ENCODE measurements around the gene OR8K5.
"Not testable (repeated sequence)": the region's sequence is repeated elsewhere in the genome, so short reads cannot be mapped to it uniquely, and the experiment has no call there.

Gene OR8K5
- 0 reads per million in 4 experiments for total RNA-seq

- no peak for DNase-seq
Measured at GRCh38 chr11:56160217-56160616, at the start of gene OR8K5. TSS of gene OR8K5 (minus strand) at chr11:56160317. CDS start at chr11:56160317, 0 bp downstream.

- DNase-seq, result no peak
Measured at GRCh38 chr11:56207790-56208189, 47.7 kb upstream of the OR8K5 start.

GRCh38 chr11:56197367-56197766 is 37.2 kb upstream of the OR8K5 start:
- no peak for DNase-seq

- no peak for DNase-seq
Measured at GRCh38 chr11:56196705-56197104, 36.6 kb upstream of the OR8K5 start.

- no peak for DNase-seq
Measured at GRCh38 chr11:56188602-56189001, 28.5 kb upstream of the OR8K5 start.

GRCh38 chr11:56183459-56183858 is 23.3 kb upstream of the OR8K5 start:
- DNase-seq, result no peak

- DNase-seq, result no peak
Measured at GRCh38 chr11:56176318-56176717, 16.2 kb upstream of the OR8K5 start, which contains the start of gene OR5J2. TSS of gene OR5J2 (plus strand) at chr11:56176618. CDS start at chr11:56176618, 0 bp downstream.

- DNase-seq, result no peak
Measured at GRCh38 chr11:56172256-56172830, 12.2 kb upstream of the OR8K5 start.

- no peak for DNase-seq
Measured at GRCh38 chr11:56163804-56164203, 3.7 kb upstream of the OR8K5 start.

- DNase-seq, result no peak
Measured at GRCh38 chr11:56152333-56152732, 7.8 kb downstream of the OR8K5 start.

GRCh38 chr11:56151376-56151775 is 8.7 kb downstream of the OR8K5 start:
- no peak for DNase-seq

GRCh38 chr11:56143681-56144080 is 16.4 kb downstream of the OR8K5 start:
- DNase-seq, result not testable (repeated sequence)

- DNase-seq, result no peak
Measured at GRCh38 chr11:56140151-56140661, 19.9 kb downstream of the OR8K5 start, which contains the start of gene OR8J3. TSS of gene OR8J3 (minus strand) at chr11:56140201. CDS start at chr11:56137718, 2,483 bp downstream.

- no peak for DNase-seq
Measured at GRCh38 chr11:56122073-56122472, 38.0 kb downstream of the OR8K5 start, which contains the start of gene OR8H3. TSS of gene OR8H3 (plus strand) at chr11:56122373. CDS start at chr11:56122373, 0 bp downstream.

All from effector CD8-positive, alpha-beta T cell (primary cell).